Endothelial cell of umbilical vein (primary cell): Measurements from ENCODE around the gene NR5A1. TPM values are rescaled to one million over a fixed set of nuclear protein-coding genes. Genes with fewer than 3 reads are reported as not detected.

Source experiments
- BruUV-seq: library from RNA; stranded (reverse); fragments of 400-500 nt; replicated peaks from 2 replicates; lab custom pipeline; 2021; lab: Mats Ljungman, UMichigan
- CTCF ChIA-PET: fragments of 300-600, 350-600 bp; sonication (Branson Sonifier 250); formaldehyde crosslinking; loops from one replicate; lab custom pipeline; 2021; ENCODE audit warnings: antibody characterized with exemption, inconsistent platforms; lab: Charles Lee
- POLR2A ChIA-PET: fragments of 300-600, 350-600 bp; sonication (Branson Sonifier 250); formaldehyde crosslinking; loops from one replicate; lab custom pipeline; 2021; ENCODE audit warnings: antibody characterized with exemption, inconsistent platforms; lab: Charles Lee
- DNase-seq: peaks from one replicate; pipeline ENCODE4 v3.0.0-alpha.2; 2011; ENCODE audit warnings: low read depth, low spot score
- FAIRE-seq: peaks from 2 replicates; lab custom pipeline; 2011; peaks lifted over from hg19 to GRCh38; lab: Jason Lieb, UNC
- H2AFZ ChIP-seq: 2 replicates; pipeline ENCODE4 v1.6.0; 2012; ENCODE audit warnings: low read depth, low read length, control low read depth, inconsistent platforms
- H3K27ac ChIP-seq: 2 replicates; pipeline ENCODE4 v1.5.1; 2011; ENCODE audit warnings: low read depth, mild to moderate bottlenecking, control low read depth, low read length, moderate library complexity; ENCODE audit not compliant: insufficient read depth
- H3K27me3 ChIP-seq, 2 experiments: 2 replicates each; pipeline versions ENCODE4 v1.6.0 to v1.6.1; 2011; ENCODE audit warnings: low read length in 2 of 2, mixed read lengths in 1 of 2; ENCODE audit not compliant: control insufficient read depth in 2 of 2, insufficient read depth in 2 of 2
- H3K36me3 ChIP-seq, 2 experiments: 2 replicates in 1 of 2; 3 replicates in 1 of 2; pipeline ENCODE4 v1.5.1; 2011; ENCODE audit warnings: low read length in 2 of 2, mild to moderate bottlenecking in 1 of 2, moderate library complexity in 1 of 2; ENCODE audit not compliant: control insufficient read depth in 2 of 2, insufficient read depth in 2 of 2; ENCODE audit errors: extremely low read depth in 1 of 2
- H3K4me1 ChIP-seq: 3 replicates; pipeline ENCODE4 v1.5.1; 2011; ENCODE audit warnings: mild to moderate bottlenecking, low read length; ENCODE audit not compliant: control insufficient read depth, insufficient read depth; ENCODE audit errors: extremely low read depth
- H3K4me2 ChIP-seq: 2 replicates; pipeline ENCODE4 v1.6.1; 2011; ENCODE audit warnings: low read length, control low read depth, mixed read lengths; ENCODE audit not compliant: insufficient read depth
- H3K4me3 ChIP-seq, 3 experiments: fragments of 200-600 bp in 1 of 3; sonication (generic), shearing (Covaris generic) in 1 of 3; replicated peaks in 1 of 3; 2 replicates each; pipeline ENCODE4 v1.5.1; 2011 to 2016; ENCODE audit warnings: control low read depth in 3 of 3, low read length in 3 of 3, mild to moderate bottlenecking in 2 of 3, inconsistent platforms in 1 of 3, low read depth in 1 of 3, moderate library complexity in 1 of 3; ENCODE audit not compliant: insufficient read depth in 1 of 3
- H3K79me2 ChIP-seq: 2 replicates; pipeline ENCODE4 v1.6.0; 2012; ENCODE audit warnings: low read length, inconsistent platforms; ENCODE audit not compliant: control insufficient read depth, insufficient read depth
- H3K9ac ChIP-seq: replicated peaks from 2 replicates; pipeline ENCODE3; 2011; ENCODE audit warnings: low read length, control low read depth; ENCODE audit not compliant: insufficient read depth; ENCODE audit errors: extremely low read depth
- H3K9me1 ChIP-seq: replicated peaks from 3 replicates; pipeline ENCODE4 v1.6.0; 2011; ENCODE audit warnings: mild to moderate bottlenecking, low read length; ENCODE audit not compliant: control insufficient read depth, insufficient read depth; ENCODE audit errors: extremely low read depth
- H3K9me3 ChIP-seq: replicated peaks from 2 replicates; pipeline ENCODE4 v1.5.1; 2012; ENCODE audit warnings: low read length, inconsistent platforms; ENCODE audit not compliant: control insufficient read depth, insufficient read depth
- H4K20me1 ChIP-seq: replicated peaks from 2 replicates; pipeline ENCODE3; 2011; ENCODE audit warnings: mild to moderate bottlenecking, low read length; ENCODE audit not compliant: control insufficient read depth, insufficient read depth; ENCODE audit errors: extremely low read depth
- FOS ChIP-seq: IDR thresholded peaks from 2 replicates; pipeline ENCODE4 v1.6.1; 2011; ENCODE audit warnings: mild to moderate bottlenecking, low read length, moderate library complexity, borderline replicate concordance; ENCODE audit not compliant: insufficient read depth
- JUN ChIP-seq: IDR thresholded peaks from 2 replicates; pipeline ENCODE4 v1.6.1; 2011; ENCODE audit warnings: borderline replicate concordance, low read depth; ENCODE audit not compliant: insufficient read length, insufficient read depth
- MAX ChIP-seq: IDR thresholded peaks from 2 replicates; pipeline ENCODE4 v1.6.1; 2011; ENCODE audit not compliant: insufficient read depth, insufficient read length
- POLR2A ChIP-seq: IDR thresholded peaks from 2 replicates; pipeline ENCODE4 v1.6.1; 2012; ENCODE audit warnings: low read depth, mild to moderate bottlenecking, control low read depth, low read length
- POLR2AphosphoS5 ChIP-seq: IDR thresholded peaks from 2 replicates; pipeline ENCODE4 v1.6.1; 2012; ENCODE audit warnings: low read depth, mild to moderate bottlenecking, control low read depth, low read length, moderate library complexity; ENCODE audit not compliant: insufficient read depth
- dilution Hi-C: fragments of 300-500 bp; cut with MboI; formaldehyde crosslinking; loops from one replicate; pipeline ENCODE4 v1.15.0; 2019; ENCODE audit warnings: low sequenced_read_pairs; ENCODE audit not compliant: extremely low pct_ligation_motif_present
- intact Hi-C: fragments of 100-400 bp; cut with micrococcal nuclease; formaldehyde crosslinking; loops from one replicate; pipeline ENCODE4 v1.10.0; 2022
- polyA plus RNA-seq, 4 experiments: library from polyadenylated mRNA; depleted of rRNA in 3 of 4; stranded (reverse) in 3 of 4; unstranded in 1 of 4; fragments of >200 nt; gene quantifications; 2 replicates each; pipeline versions ENCODE4 v1.2.1 to v1.2.3, GENCODE V29; 2011 to 2012; ENCODE audit warnings: missing spikeins in 1 of 4
- total RNA-seq: library from RNA; stranded (reverse); gene quantifications from 2 replicates; pipeline ENCODE4 v1.2.3, GENCODE V29; 2021

The NR5A1 gene
- total and polyA plus RNA-seq, 2 donors (not counting 3 experiments of a cell fraction or from before 2014, with no cell fraction given) = not detected

GRCh38 chr9:124441291-124441690 lies 65.9 kb downstream of the NR5A1 start:
- Histone ChIP-seq H3K27ac (no peak overlapping the region), H4K20me1 (no peaks in the 10 kb centered on the region), H3K9me3 (no peaks in the 10 kb centered on the region), H3K9ac (no peak overlapping the region), H3K36me3 (no peaks in the 10 kb centered on the region), H3K9me1 (no peaks in the 10 kb centered on the region), H3K4me2 (no peak overlapping the region), H3K4me3 (no peak overlapping the region), H3K27me3 (peaks cover 0 to 2% of the 10 kb centered on the region in 2 experiments), H2AFZ (no peak overlapping the region), H3K4me1 (no peaks in the 10 kb centered on the region), H3K79me2 (no peaks in the 10 kb centered on the region)
- POLR2A ChIA-PET = no interaction called here
- intact Hi-C loops = no loop called here
- no peak for TF ChIP-seq FOS
- DNase-seq (no peak), FAIRE-seq (no peak)
- no TSS peak for BruUV-seq
- CTCF ChIA-PET = interaction anchor here (0.6 kb wide), 1 partner anchor 68 kb away, joined by 3 read pairs; no protein-coding TSS in a partner anchor
- dilution Hi-C loops = no loop called here

GRCh38 chr9:124440786-124441185 lies 66.4 kb downstream of the NR5A1 start:
- no peak for FAIRE-seq
- no peaks in the 10 kb centered on the region for H4K20me1 ChIP-seq
- CTCF ChIA-PET = interaction anchor here (0.6 kb wide), 1 partner anchor 69 kb away, joined by 3 read pairs; no protein-coding TSS in a partner anchor

More at GRCh38 chr9:124440786-124441185, 66.4 kb downstream of the NR5A1 start:
- BruUV-seq = no TSS peak
- Histone ChIP-seq H3K79me2 (no peaks in the 10 kb centered on the region), H3K4me2 (no peak overlapping the region), H3K4me3 (no peak overlapping the region), H3K27me3 (peaks cover 0 to 2% of the 10 kb centered on the region in 2 experiments), H2AFZ (no peak overlapping the region), H3K9me1 (no peaks in the 10 kb centered on the region), H3K4me1 (no peaks in the 10 kb centered on the region), H3K27ac (no peak overlapping the region), H3K9ac (no peak overlapping the region), H3K36me3 (no peaks in the 10 kb centered on the region), H3K9me3 (no peaks in the 10 kb centered on the region)
- no peak for DNase-seq
- POLR2A ChIA-PET = no interaction called here
- dilution Hi-C loops = no loop called here
- intact Hi-C loops = no loop called here
- no peak for TF ChIP-seq POLR2AphosphoS5
- no peak for TF ChIP-seq POLR2A
- TF ChIP-seq JUN = no peak
- TF ChIP-seq MAX = no peak
